CD4-positive, CD25-positive, alpha-beta regulatory T cell (primary cell): ENCODE measurements around the gene PCNX4. TPM values are rescaled to one million over a fixed set of nuclear protein-coding genes. Genes with fewer than 3 reads are reported as not detected.

ENCODE experiments used
- ATAC-seq, 2 donors: fragments of 150-1000 bp; cut with Tn5 transposase; one replicate each; pipeline ENCODE4 v1.10.0; 2021; ENCODE audit warnings: low read depth in 2 of 2, moderate number of reproducible peaks in 2 of 2, moderate library complexity in 1 of 2
- DNase-seq, 3 donors: peaks; one replicate each; pipeline versions ENCODE4 v3.0.0 to v3.0.0-alpha.2; 2012 to 2022; ENCODE audit warnings: mixed read lengths in 1 of 3
- H3K27ac ChIP-seq: one replicate; pipeline ENCODE4 v1.7.0; 2013; ENCODE audit warnings: mild to moderate bottlenecking, low read length; ENCODE audit not compliant: insufficient read depth, poor library complexity, severe bottlenecking
- H3K27me3 ChIP-seq: one replicate; pipeline ENCODE4 v1.7.0; 2013; ENCODE audit warnings: low read length; ENCODE audit not compliant: control insufficient read depth, insufficient read depth
- H3K36me3 ChIP-seq: one replicate; pipeline ENCODE4 v1.7.0; 2013; ENCODE audit warnings: mild to moderate bottlenecking, low read length, moderate library complexity; ENCODE audit not compliant: control insufficient read depth, insufficient read depth
- H3K4me1 ChIP-seq: 2 replicates; pipeline ENCODE4 v1.7.0; 2013; ENCODE audit warnings: mild to moderate bottlenecking, low read length; ENCODE audit not compliant: insufficient read depth, control insufficient read depth, poor library complexity, severe bottlenecking
- H3K4me3 ChIP-seq: one replicate; pipeline ENCODE4 v1.7.0; 2013; ENCODE audit warnings: low read depth, mild to moderate bottlenecking, low read length, moderate library complexity
- H3K9me3 ChIP-seq, 2 experiments: 1 replicate in 1 of 2; 2 replicates in 1 of 2; pipeline ENCODE4 v1.7.0; 2013; ENCODE audit warnings: low read length in 2 of 2, mild to moderate bottlenecking in 1 of 2, moderate library complexity in 1 of 2; ENCODE audit not compliant: control insufficient read depth in 2 of 2
- H3K27ac Mint-ChIP-seq, 3 donors: one replicate each; pipeline ENCODE4 v1.8.0; 2020 to 2022; ENCODE audit warnings: mild to moderate bottlenecking in 3 of 3, mixed read lengths in 3 of 3, moderate library complexity in 2 of 3
- H3K27me3 Mint-ChIP-seq: one replicate; pipeline ENCODE4 v1.8.0; 2022; ENCODE audit warnings: mild to moderate bottlenecking, mixed read lengths
- H3K36me3 Mint-ChIP-seq: one replicate; pipeline ENCODE4 v1.8.0; 2020; ENCODE audit warnings: mixed read lengths
- H3K4me1 Mint-ChIP-seq, 4 donors: one replicate each; pipeline ENCODE4 v1.8.0; 2020 to 2022; ENCODE audit warnings: mixed read lengths in 4 of 4, mild to moderate bottlenecking in 1 of 4
- H3K4me3 Mint-ChIP-seq, 4 donors: one replicate each; pipeline ENCODE4 v1.8.0; 2020 to 2022; ENCODE audit warnings: mild to moderate bottlenecking in 4 of 4, mixed read lengths in 4 of 4, moderate library complexity in 3 of 4
- H3K9me3 Mint-ChIP-seq, 7 donors: one replicate each; pipeline ENCODE4 v1.8.0; 2020 to 2022; ENCODE audit warnings: mixed read lengths in 7 of 7, mild to moderate bottlenecking in 3 of 7, moderate library complexity in 2 of 7
- polyA plus RNA-seq, 4 donors: library from polyadenylated mRNA; unstranded; fragments of 300-500 nt; fragmentation: Illumina TruSeq; gene quantifications; one replicate each; pipeline ENCODE4 v1.2.3, GENCODE V29; 2021
- total RNA-seq: library from RNA; stranded (reverse); gene quantifications from one replicate; pipeline ENCODE4 v1.2.3, GENCODE V29; 2022

The PCNX4 gene
- total and polyA plus RNA-seq, 5 donors from 2014 or later: 14.1 to 34.7 (median 17.9) TPM

- Mint-ChIP-seq H3K27me3 (no peaks in the 10 kb centered on the region), H3K9me3 (peaks cover 0 to 3% (median 0%) of the 10 kb centered on the region in 7 donors), H3K4me3 (no peak overlapping the region), H3K36me3 (peaks cover 11% of the 10 kb centered on the region), H3K27ac (no peak overlapping the region), H3K4me1 (peaks cover 0 to 7% (median under 1%) of the 10 kb centered on the region in 4 donors)
- ATAC-seq: no peak
- no peaks in the 10 kb centered on the region for H3K4me1 ChIP-seq
- H3K4me3 ChIP-seq: no peak overlapping the region
- no peak for DNase-seq
- peaks cover 3% of the 10 kb centered on the region for H3K36me3 ChIP-seq
- no peaks in the 10 kb centered on the region for H3K27me3 ChIP-seq
- H3K9me3 ChIP-seq: no peaks in the 10 kb centered on the region
- H3K27ac ChIP-seq: no peak overlapping the region
These were observed 43.0 kb downstream of the PCNX4 start for GRCh38 chr14:60134702-60135101.

- no peaks in the 10 kb centered on the region for H3K27me3 ChIP-seq
- peaks cover 32 to 55% (median 39%) of the 10 kb centered on the region in 4 donors for H3K4me1 Mint-ChIP-seq
- peak overlapping the region in 3 of 4 donors; percentile 10 to 40 (median 36) for H3K4me3 Mint-ChIP-seq
- H3K4me3 ChIP-seq: peak overlapping the region; percentile 69
- H3K27ac ChIP-seq: peak overlapping the region; percentile 71
- H3K27ac Mint-ChIP-seq: peak overlapping the region; percentile 76 to 91 (median 85)
- ATAC-seq: peak; percentile 99 to 100
- no peaks in the 10 kb centered on the region for H3K9me3 Mint-ChIP-seq
- peaks cover 33% of the 10 kb centered on the region for H3K36me3 ChIP-seq
- peaks cover 48% of the 10 kb centered on the region for H3K36me3 Mint-ChIP-seq
- peak; percentile 38 to 83 (median 71) for DNase-seq
- no peaks in the 10 kb centered on the region for H3K9me3 ChIP-seq
- peaks cover 31% of the 10 kb centered on the region for H3K4me1 ChIP-seq
- H3K27me3 Mint-ChIP-seq: no peaks in the 10 kb centered on the region
These were observed 60.0 kb downstream of the PCNX4 start for GRCh38 chr14:60151715-60152114.

- DNase-seq (peak in 1 of 3 donors; percentile 38), ATAC-seq (no peak)
- Mint-ChIP-seq H3K9me3 (no peaks in the 10 kb centered on the region), H3K27me3 (no peaks in the 10 kb centered on the region), H3K4me3 (peak overlapping the region in 1 of 4 donors; percentile 2), H3K4me1 (peaks cover 40 to 72% (median 52%) of the 10 kb centered on the region in 4 donors), H3K36me3 (peaks cover 38% of the 10 kb centered on the region), H3K27ac (peak overlapping the region; percentile 26 to 91 (median 78))
- peaks cover 35% of the 10 kb centered on the region for H3K4me1 ChIP-seq
- H3K36me3 ChIP-seq: peaks cover 17% of the 10 kb centered on the region
- no peaks in the 10 kb centered on the region for H3K27me3 ChIP-seq
- peak overlapping the region; percentile 45 for H3K27ac ChIP-seq
- H3K9me3 ChIP-seq: no peaks in the 10 kb centered on the region
- H3K4me3 ChIP-seq: peak overlapping the region; percentile 12
These were observed 62.3 kb downstream of the PCNX4 start for GRCh38 chr14:60153991-60154390.

GRCh38 chr14:60154671-60155070 is 62.9 kb downstream of the PCNX4 start:
- H3K4me1 ChIP-seq: peaks cover 35% of the 10 kb centered on the region
- peak overlapping the region; percentile 78 to 95 (median 91) for H3K27ac Mint-ChIP-seq
- no peaks in the 10 kb centered on the region for H3K9me3 ChIP-seq
- H3K4me3 ChIP-seq: peak overlapping the region; percentile 12
- peaks cover 47 to 79% (median 58%) of the 10 kb centered on the region in 4 donors for H3K4me1 Mint-ChIP-seq
- H3K9me3 Mint-ChIP-seq: peaks cover 0 to 1% (median 0%) of the 10 kb centered on the region in 7 donors
- H3K27me3 Mint-ChIP-seq: no peaks in the 10 kb centered on the region
- peaks cover 32% of the 10 kb centered on the region for H3K36me3 Mint-ChIP-seq
- DNase-seq (no peak), ATAC-seq (no peak)
- H3K4me3 Mint-ChIP-seq: peak overlapping the region in 2 of 4 donors; percentile 3 to 9
- peak overlapping the region; percentile 45 for H3K27ac ChIP-seq
- H3K27me3 ChIP-seq: no peaks in the 10 kb centered on the region
- peaks cover 10% of the 10 kb centered on the region for H3K36me3 ChIP-seq

GRCh38 chr14:60160422-60160821 is 68.7 kb downstream of the PCNX4 start:
- no peak for ATAC-seq
- peaks cover 47 to 82% (median 58%) of the 10 kb centered on the region in 4 donors for H3K4me1 Mint-ChIP-seq

GRCh38 chr14:60161196-60162107 is 69.7 kb downstream of the PCNX4 start:
- peak overlapping the region in 3 of 4 donors; percentile 3 to 74 (median 9) for H3K4me3 Mint-ChIP-seq

More at GRCh38 chr14:60160422-60160821, 68.7 kb downstream of the PCNX4 start:
- Mint-ChIP-seq H3K36me3 (peaks cover 2% of the 10 kb centered on the region), H3K27ac (peak overlapping the region in 1 of 3 donors; percentile 93), H3K9me3 (peaks cover 0 to 2% (median 0%) of the 10 kb centered on the region in 7 donors), H3K27me3 (no peaks in the 10 kb centered on the region), H3K4me3 (no peak overlapping the region)
- H3K27me3 ChIP-seq: no peaks in the 10 kb centered on the region
- no peak overlapping the region for H3K27ac ChIP-seq
- peaks cover 17% of the 10 kb centered on the region for H3K4me1 ChIP-seq
- no peaks in the 10 kb centered on the region for H3K36me3 ChIP-seq
- H3K9me3 ChIP-seq: no peaks in the 10 kb centered on the region
- no peak for DNase-seq
- no peak overlapping the region for H3K4me3 ChIP-seq

GRCh38 chr14:60163693-60164092 is 72.0 kb downstream of the PCNX4 start:
- peak overlapping the region; percentile 93 for H3K4me3 ChIP-seq
- peak overlapping the region in 3 of 4 donors; percentile 94 to 99 (median 97) for H3K4me3 Mint-ChIP-seq
- peaks cover 26% of the 10 kb centered on the region for H3K4me1 ChIP-seq
- H3K4me1 Mint-ChIP-seq: peaks cover 39 to 66% (median 54%) of the 10 kb centered on the region in 4 donors
- H3K36me3 ChIP-seq: no peaks in the 10 kb centered on the region
- peaks cover 0 to 2% (median 0%) of the 10 kb centered on the region in 7 donors for H3K9me3 Mint-ChIP-seq
- peaks cover 2% of the 10 kb centered on the region for H3K36me3 Mint-ChIP-seq
- H3K27ac ChIP-seq: peak overlapping the region; percentile 85
- H3K27me3 ChIP-seq: no peaks in the 10 kb centered on the region
- peak overlapping the region in 2 of 3 donors; percentile 25 to 99 for H3K27ac Mint-ChIP-seq
- ATAC-seq (no peak), DNase-seq (no peak)
- no peaks in the 10 kb centered on the region for H3K9me3 ChIP-seq
- no peaks in the 10 kb centered on the region for H3K27me3 Mint-ChIP-seq

More at GRCh38 chr14:60161196-60162107, 69.7 kb downstream of the PCNX4 start:
- H3K4me1 ChIP-seq: peaks cover 28% of the 10 kb centered on the region
- no peaks in the 10 kb centered on the region for H3K27me3 ChIP-seq
- ATAC-seq: no peak
- H3K4me3 ChIP-seq: no peak overlapping the region
- Mint-ChIP-seq H3K36me3 (peaks cover 2% of the 10 kb centered on the region), H3K27me3 (no peaks in the 10 kb centered on the region), H3K27ac (peak overlapping the region; percentile 31 to 93 (median 84)), H3K4me1 (peaks cover 47 to 82% (median 63%) of the 10 kb centered on the region in 4 donors), H3K9me3 (peaks cover 0 to 2% (median 0%) of the 10 kb centered on the region in 7 donors)
- H3K36me3 ChIP-seq: no peaks in the 10 kb centered on the region
- no peaks in the 10 kb centered on the region for H3K9me3 ChIP-seq
- no peak for DNase-seq
- H3K27ac ChIP-seq: no peak overlapping the region
